ENCODE results near the gene AGPAT3.

Gene AGPAT3

GRCh38 chr21:43940329-43941050, 75.5 kb downstream of the AGPAT3 start:
- DNase-seq: no peak

DNA sequence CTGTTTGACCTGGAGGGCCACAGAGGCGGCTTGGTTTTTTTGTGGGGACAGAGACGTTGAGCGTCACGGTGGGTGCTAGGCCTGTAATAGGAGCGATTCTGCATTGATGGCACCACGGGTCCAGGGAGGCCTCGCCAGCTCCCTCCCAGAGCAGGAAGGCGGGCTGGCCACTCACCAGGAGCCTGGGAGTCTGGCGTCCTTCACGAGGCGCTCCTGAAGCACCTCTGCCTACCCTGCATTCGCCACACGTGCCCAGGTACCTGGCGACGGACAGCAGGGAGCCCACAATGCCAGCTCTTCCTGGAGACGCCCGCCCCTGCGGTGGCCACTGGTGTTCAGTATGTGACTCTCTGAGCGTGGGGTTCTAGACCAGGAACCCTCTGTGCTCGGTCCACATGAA, 77.2 kb downstream of the AGPAT3 start:
- DNase-seq: no peak

DNA sequence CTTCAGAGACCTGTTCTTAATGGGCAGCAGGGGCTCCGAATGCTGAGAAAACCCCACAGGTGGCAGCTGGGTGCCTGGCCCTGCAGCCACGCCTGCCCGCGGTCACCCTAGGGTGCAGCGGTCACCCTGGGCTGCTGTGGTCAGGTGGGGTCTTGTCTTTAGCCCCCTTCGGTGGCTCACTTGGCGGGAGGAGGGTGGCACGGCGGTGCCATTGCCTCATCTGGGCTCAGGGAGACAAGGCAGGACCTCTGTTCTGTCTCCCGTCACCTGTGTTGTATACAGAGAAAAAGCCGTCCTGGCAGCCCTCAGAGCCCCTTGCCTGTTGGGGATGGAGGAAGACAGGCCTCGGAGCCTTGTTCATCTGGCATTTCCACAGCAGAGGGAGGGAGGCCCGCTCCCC, 77.6 kb downstream of the AGPAT3 start:
- DNase-seq: no peak

DNA sequence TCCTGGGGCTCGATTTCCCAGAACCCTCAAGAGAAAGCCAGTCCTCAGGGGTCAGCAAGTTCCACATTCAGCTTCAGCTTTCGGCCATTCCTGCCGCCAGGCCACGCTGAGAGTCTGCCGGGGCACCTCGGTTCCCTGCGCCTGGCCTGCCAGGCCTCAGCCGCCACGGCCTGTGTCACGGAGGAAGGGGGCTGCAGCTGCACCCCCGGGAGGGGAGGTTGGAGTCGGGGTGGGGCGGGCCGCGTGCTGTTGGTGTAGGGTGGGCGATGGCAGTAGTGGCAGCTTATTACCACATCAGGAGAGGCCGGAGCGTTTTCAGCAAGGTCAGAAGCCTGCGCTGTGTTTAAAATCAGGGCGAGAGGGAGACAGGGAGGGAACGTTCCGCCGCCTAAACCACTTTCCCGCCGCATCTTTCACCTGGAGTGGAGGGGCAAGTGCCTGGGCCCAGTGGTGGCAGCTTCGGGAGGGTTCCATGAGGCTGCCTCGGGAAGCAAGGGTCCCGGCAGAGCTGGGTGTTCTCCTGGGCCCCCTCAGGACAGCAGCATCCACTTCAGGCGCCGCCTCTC, 78.6 kb downstream of the AGPAT3 start:
- DNase-seq: no peak

DNA sequence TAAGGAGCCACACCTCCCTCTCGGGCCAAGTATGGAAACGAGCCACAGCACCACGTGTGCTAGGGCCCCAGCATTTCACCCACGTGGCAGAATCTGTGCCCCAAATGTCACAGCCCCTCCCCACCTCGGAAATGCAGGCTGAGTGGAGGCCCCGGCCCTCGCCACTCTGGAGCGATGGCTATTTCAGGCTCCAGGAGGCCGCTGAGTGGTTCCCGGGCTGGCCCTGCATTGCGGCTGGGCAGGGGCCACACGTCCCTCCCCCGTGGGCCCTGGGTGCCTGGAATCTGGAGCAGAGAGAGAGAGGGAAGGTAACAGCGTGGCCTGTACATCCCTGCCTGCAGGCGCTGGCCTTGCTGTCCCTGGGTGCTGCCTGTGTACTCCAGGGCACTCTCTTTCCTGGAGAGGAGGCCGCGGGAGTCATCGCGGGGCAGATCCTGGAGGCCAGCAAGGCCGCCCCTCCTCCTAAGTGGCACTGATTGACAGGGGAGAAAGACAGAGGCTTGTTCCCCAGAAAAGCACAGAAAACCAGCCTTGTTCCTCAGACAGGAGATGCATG, 79.1 kb downstream of the AGPAT3 start:
- no peak for DNase-seq

DNA sequence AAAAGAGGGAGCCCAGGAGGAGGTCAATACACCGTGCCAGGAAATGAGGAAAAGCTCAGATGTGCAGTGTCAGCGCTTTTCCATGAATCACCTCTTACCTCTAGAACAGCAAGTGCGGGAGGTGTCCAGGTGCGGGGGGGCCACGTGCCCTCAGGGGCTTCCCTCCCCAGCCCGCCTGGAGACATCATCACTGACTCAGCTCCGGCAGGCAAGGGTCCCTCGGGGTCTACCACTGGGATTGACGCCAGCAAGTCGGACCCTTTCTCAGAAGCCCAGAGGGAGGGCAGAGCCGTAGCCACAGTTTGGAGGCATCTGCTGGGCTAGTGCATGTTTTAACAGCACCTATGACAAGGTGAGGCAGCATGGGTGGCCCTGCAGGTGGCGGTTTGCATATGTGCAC, 79.7 kb downstream of the AGPAT3 start:
- no peak for DNase-seq

GRCh38 chr21:43948740-43949498, 83.9 kb downstream of the AGPAT3 start:
- no peak for DNase-seq

DNA sequence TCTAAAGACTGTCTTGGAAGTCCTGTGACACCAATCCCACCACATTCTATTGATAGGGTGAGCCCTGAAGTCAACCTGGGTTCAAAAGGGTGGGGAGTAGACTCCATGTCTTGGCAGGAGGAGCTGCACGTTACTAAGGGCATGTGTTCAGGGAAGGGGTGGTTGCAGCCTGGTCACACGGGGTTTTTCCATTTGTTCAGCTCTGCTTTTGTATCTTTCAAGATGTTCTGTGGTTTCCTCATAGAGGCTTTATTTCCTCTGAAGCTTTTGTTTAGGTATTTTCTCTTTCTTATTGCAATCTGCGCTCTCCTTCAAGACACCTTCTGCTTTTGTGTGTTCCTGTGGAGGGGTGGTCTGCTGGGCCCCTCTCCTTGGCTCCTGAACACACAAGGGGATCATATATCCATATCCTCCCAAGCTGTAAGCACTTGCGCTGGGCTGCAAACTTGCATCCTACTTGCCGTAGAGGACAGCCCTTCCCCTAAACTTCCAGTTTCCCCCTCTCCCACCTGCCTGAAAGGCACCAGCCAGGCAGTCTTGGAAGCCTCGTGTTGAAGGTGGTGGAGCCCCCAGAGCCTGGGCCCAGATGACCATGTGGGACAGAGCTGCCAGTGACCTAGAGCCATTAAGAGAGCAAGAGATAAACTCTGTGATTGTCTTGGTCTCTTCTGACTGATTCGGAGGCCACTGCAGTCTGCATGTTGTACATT, 84.6 kb downstream of the AGPAT3 start:
- no peak for DNase-seq

DNA sequence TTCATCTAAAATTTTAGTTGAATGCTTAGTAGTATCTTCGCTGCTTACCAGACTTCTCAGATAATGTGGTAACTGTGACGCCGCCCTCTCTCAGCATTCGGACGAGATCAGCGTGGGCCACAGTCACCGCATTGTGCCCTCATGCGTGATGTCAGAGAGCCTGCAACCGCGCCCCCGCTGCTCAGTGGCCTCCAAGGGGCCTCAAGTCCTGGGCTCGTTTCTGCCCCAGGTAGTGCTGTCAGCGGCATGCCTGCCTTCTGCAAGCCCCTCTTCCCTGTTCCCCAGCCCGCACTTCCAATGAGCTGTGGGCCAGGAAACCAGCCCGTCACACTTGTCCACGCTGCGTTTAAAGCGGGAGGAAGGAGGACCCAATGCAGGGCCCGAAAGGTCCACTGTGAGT, 85.5 kb downstream of the AGPAT3 start:
- no peak for DNase-seq

DNA sequence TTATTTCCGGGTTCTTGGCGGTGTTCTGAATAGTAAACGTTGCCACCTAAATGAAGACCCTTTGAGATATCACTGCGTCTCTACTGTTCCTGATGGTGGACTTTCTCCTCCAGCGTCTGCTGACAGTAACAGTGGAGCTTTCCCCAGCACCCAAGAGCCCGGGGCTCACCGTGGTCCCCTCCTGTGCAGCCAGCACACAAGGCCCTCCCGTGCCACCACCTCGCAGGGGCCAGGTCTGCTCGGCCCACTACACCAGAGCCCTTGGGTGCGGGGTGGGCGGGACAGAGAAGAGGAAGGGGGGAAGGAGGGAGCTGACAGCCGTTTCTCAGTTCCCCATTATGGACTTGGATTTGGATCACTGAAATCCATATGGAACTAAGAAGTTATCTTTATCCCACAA, 85.9 kb downstream of the AGPAT3 start:
- DNase-seq: no peak

- no peak for DNase-seq
These were observed 87.1 kb downstream of the AGPAT3 start for GRCh38 chr21:43951911-43952703.

- DNase-seq: no peak
These were observed 88.0 kb downstream of the AGPAT3 start for GRCh38 chr21:43953021-43953420.

- no peak for DNase-seq
These were observed 89.0 kb downstream of the AGPAT3 start for GRCh38 chr21:43954042-43954441.

GRCh38 chr21:43954896-43955295, 89.9 kb downstream of the AGPAT3 start:
- DNase-seq: no peak

- no peak for DNase-seq
These were observed 91.1 kb downstream of the AGPAT3 start for GRCh38 chr21:43956019-43956669.

- no peak for DNase-seq
These were observed 91.6 kb downstream of the AGPAT3 start for GRCh38 chr21:43956670-43957035.

DNA sequence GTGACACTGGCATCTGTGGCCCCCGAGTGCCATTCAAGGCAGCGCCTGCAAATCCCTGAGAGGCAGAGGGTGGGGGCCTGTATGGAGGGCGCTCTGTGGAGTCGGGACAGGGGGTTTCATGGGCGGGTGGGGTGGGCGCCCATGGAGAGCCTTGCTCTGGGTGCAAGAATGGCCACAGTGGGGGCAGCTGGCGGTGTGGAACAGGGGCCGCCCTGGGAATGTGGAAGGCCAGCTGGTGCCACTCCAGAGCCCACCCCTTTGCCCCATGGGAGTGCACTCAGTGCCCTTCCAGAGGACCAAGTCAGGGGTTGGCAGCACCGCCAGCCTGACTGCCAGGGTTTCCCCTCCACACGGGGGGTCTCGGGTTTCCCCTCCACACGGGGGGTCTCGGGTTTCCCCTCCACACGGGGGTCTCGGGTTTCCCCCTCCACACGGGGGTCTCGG, 92.1 kb downstream of the AGPAT3 start:
- DNase-seq: no peak

DNA sequence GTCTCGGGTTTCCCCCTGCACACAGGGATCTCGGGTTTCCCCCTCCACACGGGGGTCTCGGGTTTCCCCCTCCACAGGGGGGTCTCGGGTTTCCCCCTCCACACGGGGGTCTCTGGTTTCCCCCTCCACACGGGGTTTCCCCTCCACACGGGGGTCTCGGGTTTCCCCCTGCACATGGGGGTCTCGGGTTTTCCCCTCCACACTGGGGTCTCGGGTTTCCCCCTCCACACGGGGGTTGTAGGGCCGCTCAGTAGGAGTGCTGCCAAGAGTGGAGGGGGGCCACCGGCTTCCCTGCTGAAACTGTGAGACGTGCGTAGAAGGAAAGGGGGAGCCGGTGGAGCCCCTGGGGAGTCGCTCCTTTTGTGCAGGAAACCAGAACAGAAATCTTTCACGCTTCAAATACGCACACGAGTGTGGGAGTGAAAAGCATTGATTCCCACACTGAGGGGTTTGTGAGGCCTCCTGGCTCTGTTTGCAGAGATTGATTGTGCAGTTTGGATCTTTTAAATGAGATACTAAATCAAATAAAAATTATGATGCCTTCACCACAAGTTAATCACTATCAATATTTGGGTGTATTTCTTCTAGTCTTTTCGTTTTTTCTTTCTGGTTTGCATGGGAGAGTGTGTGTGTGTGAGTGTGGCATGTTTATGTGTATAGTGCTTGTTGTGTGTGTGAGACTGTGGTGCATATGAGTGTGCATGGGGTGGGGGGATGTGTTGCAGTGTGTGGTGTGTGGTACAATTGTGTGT, 92.8 kb downstream of the AGPAT3 start:
- no peak for DNase-seq

DNA sequence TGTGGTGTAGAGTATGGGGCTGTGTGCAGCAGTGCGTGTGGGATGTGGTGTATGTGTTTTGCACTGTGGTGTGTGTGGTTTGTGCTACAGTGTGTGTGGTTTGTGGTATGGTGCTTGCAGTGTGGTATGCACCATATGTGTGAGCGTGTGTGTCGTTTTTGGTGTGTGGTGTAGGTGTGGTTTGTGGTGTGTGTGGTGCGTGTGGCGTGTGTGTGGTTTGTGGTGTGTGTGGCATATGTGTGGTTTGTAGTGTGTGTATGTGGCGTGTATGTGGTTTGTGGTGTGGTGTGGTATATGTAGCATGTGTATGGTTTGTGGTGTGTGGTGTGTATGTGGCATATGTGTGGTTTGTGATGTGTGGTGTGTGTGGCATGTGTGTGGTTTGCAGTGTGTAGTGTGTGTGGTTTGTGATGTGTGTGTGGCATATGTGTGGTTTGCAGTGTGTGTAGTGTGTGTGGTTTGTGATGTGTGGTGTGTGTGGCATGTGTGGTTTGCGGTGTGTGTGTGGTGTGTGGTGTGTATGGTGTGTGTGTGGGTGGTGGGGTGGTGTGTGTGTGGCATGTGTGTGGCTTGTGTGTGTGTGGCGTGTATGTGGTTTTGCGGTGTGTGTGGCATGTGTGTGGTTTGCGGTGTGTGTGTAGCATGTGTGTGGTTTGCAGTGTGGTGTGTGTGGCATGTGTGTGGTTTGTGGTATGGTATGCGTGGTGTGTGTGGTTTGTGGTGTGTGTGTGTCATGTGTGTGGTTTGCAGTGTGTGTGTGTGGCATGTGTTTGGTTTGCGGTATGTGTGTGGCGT, 93.5 kb downstream of the AGPAT3 start:
- DNase-seq: no peak
